HepG2 (cell line): Measurements from ENCODE around the gene XRCC2. TPM values are rescaled to one million over a fixed set of nuclear protein-coding genes. Genes with fewer than 3 reads are reported as not detected.
A peak's percentile ranks its signal among the peaks of the same experiment; 100 is the strongest.

ENCODE experiments used
- ATAC-seq: fragments of 200-7000 bp; cut with Tn5 transposase; 3 replicates; pipeline ENCODE4 v1.9.1; 2020; ENCODE audit warnings: mild to moderate bottlenecking, moderate library complexity
- BruUV-seq: library from RNA; stranded (reverse); fragments of 400-500 nt; replicated peaks from 2 replicates; lab custom pipeline; 2021; lab: Mats Ljungman, UMichigan
- CTCF ChIA-PET: fragments of 300-600 bp; formaldehyde crosslinking; extraction: SDS; loops from one replicate; lab custom pipeline; 2021; ENCODE audit warnings: low total read pairs, inconsistent platforms, low intra/inter-chr PET ratio; lab: Yijun Ruan, JAX
- POLR2A ChIA-PET: fragments of 350-600 bp; sonication (Branson Sonifier 250); formaldehyde crosslinking; loops from one replicate; lab custom pipeline; 2020; ENCODE audit warnings: antibody characterized with exemption, inconsistent platforms; lab: Yijun Ruan, JAX
- DNase-seq: peaks from one replicate; pipeline ENCODE4 v3.0.0-alpha.2; 2015; ENCODE audit warnings: low spot score
- FAIRE-seq: peaks from 3 replicates; lab custom pipeline; 2011; peaks lifted over from hg19 to GRCh38; lab: Jason Lieb, UNC
- H2AFZ ChIP-seq: one replicate; pipeline ENCODE4 v1.6.1; 2011; ENCODE audit warnings: low read length, inconsistent platforms
- H3K27ac ChIP-seq: fragments of 300-600 bp; 3 replicates; pipeline ENCODE4 v1.8.0; 2011; ENCODE audit warnings: mixed run types, mild to moderate bottlenecking, mixed read lengths, low read length, inconsistent platforms; ENCODE audit not compliant: insufficient read depth; ENCODE audit errors: extremely low read length
- H3K27me3 ChIP-seq, 2 experiments: fragments of 200-600 bp in 1 of 2; 2 replicates in 1 of 2; 3 replicates in 1 of 2; pipeline versions ENCODE4 v1.6.0 to v1.8.0; 2011; ENCODE audit warnings: low read length in 2 of 2, mild to moderate bottlenecking in 2 of 2, moderate library complexity in 2 of 2, inconsistent platforms in 1 of 2; ENCODE audit not compliant: insufficient read depth in 2 of 2, control insufficient read depth in 1 of 2
- H3K36me3 ChIP-seq, 2 experiments: fragments of 200-600 bp in 1 of 2; replicated peaks in 1 of 2; 2 replicates in 1 of 2; 3 replicates in 1 of 2; pipeline versions ENCODE4 v1.5.1 to v1.8.0; 2011; ENCODE audit warnings: low read length in 2 of 2, inconsistent platforms in 1 of 2; ENCODE audit not compliant: insufficient read depth in 2 of 2, control insufficient read depth in 1 of 2
- H3K4me1 ChIP-seq: 2 replicates; pipeline ENCODE4 v1.5.1; 2012; ENCODE audit warnings: low read length, inconsistent platforms; ENCODE audit not compliant: insufficient read depth
- H3K4me2 ChIP-seq: 2 replicates; pipeline ENCODE4 v1.6.0; 2011; ENCODE audit warnings: low read depth, low read length, inconsistent platforms
- H3K4me3 ChIP-seq, 3 experiments: fragments of 200-600 bp in 1 of 3; sonication (generic), shearing (Covaris generic) in 1 of 3; replicated peaks in 1 of 3; 2 replicates each; pipeline ENCODE4 v1.5.1; 2011 to 2016; ENCODE audit warnings: low read length in 3 of 3, inconsistent platforms in 2 of 3, low read depth in 2 of 3, mild to moderate bottlenecking in 2 of 3, control low read depth in 1 of 3, mixed read lengths in 1 of 3; ENCODE audit not compliant: insufficient read depth in 1 of 3
- H3K79me2 ChIP-seq: one replicate; pipeline ENCODE4 v1.6.1; 2011; ENCODE audit warnings: low read length, inconsistent platforms; ENCODE audit not compliant: insufficient read depth
- H3K9ac ChIP-seq: 2 replicates; pipeline ENCODE4 v1.6.0; 2011; ENCODE audit warnings: mild to moderate bottlenecking, low read depth, low read length, inconsistent platforms; ENCODE audit not compliant: insufficient read depth
- H3K9me3 ChIP-seq: 2 replicates; pipeline ENCODE4 v1.5.1; 2012; ENCODE audit warnings: mild to moderate bottlenecking, low read length
- H4K20me1 ChIP-seq: 2 replicates; pipeline ENCODE4 v1.6.0; 2011; ENCODE audit warnings: inconsistent platforms, mild to moderate bottlenecking, low read length, moderate library complexity; ENCODE audit not compliant: insufficient read depth
- CCAR2 ChIP-seq: fragments of 200-400 bp; formaldehyde crosslinking; optimal IDR thresholded peaks from 2 replicates; pipeline ENCODE3; 2018; ENCODE audit warnings: low read depth, mild to moderate bottlenecking, low read length, moderate library complexity
- EZH2 ChIP-seq: conservative IDR thresholded peaks from 2 replicates; pipeline ENCODE4 v1.6.1; 2012; ENCODE audit warnings: mild to moderate bottlenecking, low read depth, low read length, moderate library complexity
- HMG20B ChIP-seq: conservative IDR thresholded peaks from 2 replicates; pipeline ENCODE4 v1.6.1; 2016; ENCODE audit warnings: missing genetic modification reagents, missing compliant biosample characterization
- LCORL ChIP-seq, 2 experiments: fragments of 450-650 bp in 1 of 2; sonication (generic) in 1 of 2; formaldehyde crosslinking in 1 of 2; IDR thresholded peaks; 2 replicates each; pipeline versions ENCODE4 v1.5.0 to v1.6.1; 2017 to 2020; ENCODE audit warnings: antibody characterized with exemption in 1 of 2, missing genetic modification reagents in 1 of 2
- NFKB2 ChIP-seq: sonication (generic); formaldehyde crosslinking; IDR thresholded peaks from 2 replicates; pipeline ENCODE4 v1.4.0; 2020; ENCODE audit warnings: missing genetic modification reagents, borderline replicate concordance
- RFXAP ChIP-seq: sonication (generic); formaldehyde crosslinking; IDR thresholded peaks from 2 replicates; pipeline ENCODE4 v1.4.0; 2020; ENCODE audit warnings: missing genetic modification reagents, borderline replicate concordance
- RXRB ChIP-seq: IDR thresholded peaks from 2 replicates; pipeline ENCODE4 v1.6.1; 2016; ENCODE audit warnings: borderline replicate concordance, missing genetic modification reagents, missing compliant biosample characterization
- SOX5 ChIP-seq: IDR thresholded peaks from 2 replicates; pipeline ENCODE4 v1.6.1; 2016; ENCODE audit warnings: borderline replicate concordance
- TRAFD1 ChIP-seq: sonication (generic); formaldehyde crosslinking; IDR thresholded peaks from 2 replicates; pipeline ENCODE4 v1.5.1; 2020; ENCODE audit warnings: missing genetic modification reagents, mild to moderate bottlenecking, borderline replicate concordance
- ZKSCAN1 ChIP-seq: fragments of 150-350 bp; IDR thresholded peaks from 2 replicates; pipeline ENCODE4 v1.6.1; 2014; ENCODE audit warnings: low read length
- ZMAT5 ChIP-seq: sonication (generic); formaldehyde crosslinking; IDR thresholded peaks from 2 replicates; pipeline ENCODE4 v1.5.0; 2020; ENCODE audit warnings: mild to moderate bottlenecking, low read depth, missing genetic modification reagents, borderline replicate concordance
- ZNF121 ChIP-seq: sonication (generic); formaldehyde crosslinking; IDR thresholded peaks from 2 replicates; pipeline ENCODE4 v1.5.0; 2020; ENCODE audit warnings: mild to moderate bottlenecking, missing genetic modification reagents
- ZNF18 ChIP-seq: sonication (generic); formaldehyde crosslinking; IDR thresholded peaks from 2 replicates; pipeline ENCODE4 v1.8.0; 2022; ENCODE audit warnings: mild to moderate bottlenecking, missing genetic modification reagents; ENCODE audit not compliant: insufficient replicate concordance
- ZNF207 ChIP-seq: fragments of 450-650 bp; IDR thresholded peaks from 2 replicates; pipeline ENCODE4 v1.6.1; 2016; ENCODE audit warnings: antibody characterized with exemption, borderline replicate concordance
- ZNF432 ChIP-seq: sonication (generic); formaldehyde crosslinking; IDR thresholded peaks from 2 replicates; pipeline ENCODE4 v1.5.0; 2020; ENCODE audit warnings: missing genetic modification reagents, mild to moderate bottlenecking, borderline replicate concordance
- ZNF773 ChIP-seq: sonication (generic); formaldehyde crosslinking; IDR thresholded peaks from 2 replicates; pipeline ENCODE4 v1.4.0; 2020; ENCODE audit warnings: missing genetic modification reagents, borderline replicate concordance
- WGBS: methylation state at CpG from one replicate; pipeline ENCODE4 v1.1.6; 2017; ENCODE audit warnings: low lambda C conversion rate; 5-methylcytosine and 5-hydroxymethylcytosine counted together
- in situ Hi-C: cut with HindIII; loops from 2 replicates; pipeline ENCODE4 v1.10.0; 2017; ENCODE audit warnings: low pct_unique_long_range_greater_than_20kb; ENCODE audit not compliant: extremely low pct_ligation_motif_present
- intact Hi-C: fragments of 100-400 bp; cut with micrococcal nuclease; formaldehyde crosslinking; loops from one replicate; pipeline ENCODE4 v1.10.0; 2022; ENCODE audit not compliant: unreplicated experiment
- polyA plus RNA-seq, 8 experiments: library from polyadenylated mRNA; depleted of rRNA in 3 of 8; stranded (reverse) in 7 of 8; unstranded in 1 of 8; fragments of >200 nt; fragmentation: Illumina TruSeq in 4 of 8; extraction: Trizol in 4 of 8; gene quantifications; 2 replicates each; pipeline versions ENCODE4 v1.2.1 to v1.2.3, GENCODE V29; 2011 to 2016; ENCODE audit warnings: low read depth in 4 of 8, missing spikeins in 1 of 8, mixed read lengths in 1 of 8; ENCODE audit not compliant: insufficient read depth in 1 of 8
- total RNA-seq, 5 experiments: library from RNA; depleted of rRNA; stranded (reverse); fragments of >200 nt; fragmentation: Illumina TruSeq; extraction: Trizol; gene quantifications; 2 replicates each; pipeline ENCODE4 v1.2.3, GENCODE V29; 2016; ENCODE audit warnings: low read depth in 1 of 5

The XRCC2 gene
- total and polyA plus RNA-seq, 2 of the 13 experiments (the other 11 are each of a cell fraction or from before 2014, with no cell fraction given) = 3.8 to 14.5 TPM

GRCh38 chr7:152672626-152673025, 3.3 kb downstream of the XRCC2 start:
- H3K36me3 ChIP-seq = peaks cover 0 to 13% of the 10 kb centered on the region in 2 experiments; a peak in 2 of 5 replicates
- ChIA-PET POLR2A (no interaction called here), CTCF (no interaction called here)
- H3K4me2 ChIP-seq = no peak overlapping the region
- intact Hi-C loops = no loop called here
- H3K4me3 ChIP-seq = no peak overlapping the region
- BruUV-seq = no TSS peak
- no peak for TF ChIP-seq ZMAT5 (CRISPR knock-in tag)
- H3K79me2 ChIP-seq = peaks cover 35% of the 10 kb centered on the region
- no peak overlapping the region for H2AFZ ChIP-seq
- FAIRE-seq = no peak
- H3K4me1 ChIP-seq = peaks cover 44% of the 10 kb centered on the region
- in situ Hi-C loops = no loop called here
- H3K27ac ChIP-seq = peak overlapping the region; percentile 11
- H4K20me1 ChIP-seq = no peaks in the 10 kb centered on the region
- DNase-seq = no peak
- no peaks in the 10 kb centered on the region for H3K9me3 ChIP-seq
- no peaks in the 10 kb centered on the region; a peak in 1 of 5 replicates for H3K27me3 ChIP-seq
- WGBS = 95% methylated on average over 1 of the region's 1 CpG
- no peak overlapping the region for H3K9ac ChIP-seq
- no peak for ATAC-seq

- H2AFZ ChIP-seq = no peak overlapping the region
- BruUV-seq = no TSS peak
- H3K9ac ChIP-seq = no peak overlapping the region
- ChIA-PET POLR2A (no interaction called here), CTCF (no interaction called here)
- peaks cover 32% of the 10 kb centered on the region for H3K79me2 ChIP-seq
- peaks cover 34% of the 10 kb centered on the region for H3K4me1 ChIP-seq
- in situ Hi-C loops (no loop called here), intact Hi-C loops (no loop called here)
- no peak for FAIRE-seq
- no peak for DNase-seq
- H3K36me3 ChIP-seq = peaks cover 0 to 13% of the 10 kb centered on the region in 2 experiments; a peak in 2 of 5 replicates
- no peak overlapping the region for H3K4me2 ChIP-seq
- no peaks in the 10 kb centered on the region for H3K27me3 ChIP-seq
- no peak for ATAC-seq
- H3K4me3 ChIP-seq = no peak overlapping the region
- WGBS = 95% methylated on average over 4 of the region's 4 CpGs
- H3K9me3 ChIP-seq = no peaks in the 10 kb centered on the region
- H3K27ac ChIP-seq = no peak overlapping the region
- H4K20me1 ChIP-seq = no peaks in the 10 kb centered on the region
- no peak for TF ChIP-seq TRAFD1 (CRISPR knock-in tag)
- no peak for TF ChIP-seq LCORL (IDR thresholded peaks at IDR 0.05)
- no peak for TF ChIP-seq LCORL (CRISPR knock-in tag; IDR thresholded peaks at IDR 0.05)
- no peak for TF ChIP-seq ZNF18 (CRISPR knock-in tag)
- no peak for TF ChIP-seq RFXAP
- TF ChIP-seq RXRB (CRISPR knock-in tag) = no peak
- TF ChIP-seq EZH2 = no peak
- TF ChIP-seq ZNF121 (CRISPR knock-in tag) = no peak
- TF ChIP-seq ZNF432 = no peak
- TF ChIP-seq ZNF773 (CRISPR knock-in tag) = no peak
- TF ChIP-seq CCAR2 = no peak
- no peak for TF ChIP-seq ZKSCAN1
- TF ChIP-seq SOX5 (CRISPR knock-in tag) = no peak
- TF ChIP-seq HMG20B (CRISPR knock-in tag) = no peak
- TF ChIP-seq ZNF207 = no peak
- no peak for TF ChIP-seq NFKB2 (CRISPR knock-in tag)
Measured at GRCh38 chr7:152669758-152670157, 6.2 kb downstream of the XRCC2 start.
